Subcutaneous abdominal adipose tissue (tissue), 5 donors: ENCODE measurements around the gene P2RY14.

ENCODE experiments used
- H3K27ac ChIP-seq: one replicate; pipeline ENCODE4 v1.7.0; 2013; ENCODE audit warnings: low read depth, mild to moderate bottlenecking, inconsistent platforms, low read length, moderate library complexity
- H3K27me3 ChIP-seq, 5 donors: one replicate each; pipeline ENCODE4 v1.7.0; 2013; ENCODE audit warnings: low read length in 5 of 5, inconsistent platforms in 1 of 5; ENCODE audit not compliant: control insufficient read depth in 5 of 5, insufficient read depth in 4 of 5
- H3K36me3 ChIP-seq, 5 donors: one replicate each; pipeline ENCODE4 v1.7.0; 2013; ENCODE audit warnings: low read length in 5 of 5; ENCODE audit not compliant: control insufficient read depth in 5 of 5, insufficient read depth in 5 of 5
- H3K4me1 ChIP-seq, 5 donors: one replicate each; pipeline ENCODE4 v1.7.0; 2013; ENCODE audit warnings: low read length in 5 of 5, mild to moderate bottlenecking in 3 of 5, moderate library complexity in 1 of 5; ENCODE audit not compliant: control insufficient read depth in 5 of 5, insufficient read depth in 5 of 5
- H3K4me3 ChIP-seq, 5 donors: one replicate each; pipeline ENCODE4 v1.7.0; 2013; ENCODE audit warnings: low read length in 5 of 5, low read depth in 1 of 5
- H3K9ac ChIP-seq, 5 donors: one replicate each; pipeline ENCODE4 v1.7.0; 2013; ENCODE audit warnings: low read length in 5 of 5, mild to moderate bottlenecking in 4 of 5, moderate library complexity in 3 of 5
- H3K9me3 ChIP-seq, 5 donors: one replicate each; pipeline ENCODE4 v1.7.0; 2013; ENCODE audit warnings: low read length in 5 of 5; ENCODE audit not compliant: control insufficient read depth in 5 of 5
- donor health status: healthy.
- donor health status: healthy.
- donor health status: healthy.
- donor health status: healthy.
- donor health status: healthy.

The P2RY14 gene

GRCh38 chr3:151209654-151210053, 68.7 kb downstream of the P2RY14 start:
- no peaks in the 10 kb centered on the region for H3K9me3 ChIP-seq
- no peaks in the 10 kb centered on the region for H3K36me3 ChIP-seq
- H3K4me1 ChIP-seq, result peaks cover 3 to 11% (median 7%) of the 10 kb centered on the region in 5 donors
- H3K9ac ChIP-seq, result no peak overlapping the region
- no peak overlapping the region for H3K27ac ChIP-seq
- H3K27me3 ChIP-seq, result no peaks in the 10 kb centered on the region
- no peak overlapping the region for H3K4me3 ChIP-seq

DNA sequence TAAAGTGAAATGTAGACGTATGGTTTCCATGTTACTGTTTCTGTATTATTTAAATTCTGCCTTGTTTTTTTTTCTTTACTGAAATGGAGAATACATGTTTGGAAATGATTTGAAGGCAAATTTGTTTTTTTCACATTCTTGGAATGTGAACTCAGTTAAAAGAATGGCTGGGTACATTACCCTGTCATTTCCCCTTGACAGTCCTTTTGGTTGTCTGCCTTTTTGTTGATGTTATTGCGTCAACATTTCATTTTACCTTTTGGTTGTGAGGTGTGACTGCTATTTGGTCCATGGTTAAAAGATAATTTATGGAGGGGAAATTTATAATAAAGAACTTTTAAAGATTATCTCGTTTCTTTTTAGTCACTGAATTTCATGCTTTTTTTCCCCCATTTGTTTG, 72.1 kb downstream of the P2RY14 start:
- no peaks in the 10 kb centered on the region for H3K9me3 ChIP-seq
- H3K27me3 ChIP-seq, result no peaks in the 10 kb centered on the region
- no peak overlapping the region for H3K4me3 ChIP-seq

GRCh38 chr3:151205482-151205881, 72.9 kb downstream of the P2RY14 start:
- no peak overlapping the region for H3K27ac ChIP-seq
- H3K9ac ChIP-seq, result no peak overlapping the region
- H3K36me3 ChIP-seq, result no peaks in the 10 kb centered on the region
- H3K4me3 ChIP-seq, result no peak overlapping the region
- H3K4me1 ChIP-seq, result peaks cover 0 to 5% (median under 1%) of the 10 kb centered on the region in 5 donors
- no peaks in the 10 kb centered on the region for H3K27me3 ChIP-seq
- no peaks in the 10 kb centered on the region for H3K9me3 ChIP-seq

More for the DNA sequence above, 72.1 kb downstream of the P2RY14 start:
- H3K9ac ChIP-seq, result no peak overlapping the region
- no peak overlapping the region for H3K27ac ChIP-seq
- H3K4me1 ChIP-seq, result peaks cover 3 to 11% (median 7%) of the 10 kb centered on the region in 5 donors
- no peaks in the 10 kb centered on the region for H3K36me3 ChIP-seq

DNA sequence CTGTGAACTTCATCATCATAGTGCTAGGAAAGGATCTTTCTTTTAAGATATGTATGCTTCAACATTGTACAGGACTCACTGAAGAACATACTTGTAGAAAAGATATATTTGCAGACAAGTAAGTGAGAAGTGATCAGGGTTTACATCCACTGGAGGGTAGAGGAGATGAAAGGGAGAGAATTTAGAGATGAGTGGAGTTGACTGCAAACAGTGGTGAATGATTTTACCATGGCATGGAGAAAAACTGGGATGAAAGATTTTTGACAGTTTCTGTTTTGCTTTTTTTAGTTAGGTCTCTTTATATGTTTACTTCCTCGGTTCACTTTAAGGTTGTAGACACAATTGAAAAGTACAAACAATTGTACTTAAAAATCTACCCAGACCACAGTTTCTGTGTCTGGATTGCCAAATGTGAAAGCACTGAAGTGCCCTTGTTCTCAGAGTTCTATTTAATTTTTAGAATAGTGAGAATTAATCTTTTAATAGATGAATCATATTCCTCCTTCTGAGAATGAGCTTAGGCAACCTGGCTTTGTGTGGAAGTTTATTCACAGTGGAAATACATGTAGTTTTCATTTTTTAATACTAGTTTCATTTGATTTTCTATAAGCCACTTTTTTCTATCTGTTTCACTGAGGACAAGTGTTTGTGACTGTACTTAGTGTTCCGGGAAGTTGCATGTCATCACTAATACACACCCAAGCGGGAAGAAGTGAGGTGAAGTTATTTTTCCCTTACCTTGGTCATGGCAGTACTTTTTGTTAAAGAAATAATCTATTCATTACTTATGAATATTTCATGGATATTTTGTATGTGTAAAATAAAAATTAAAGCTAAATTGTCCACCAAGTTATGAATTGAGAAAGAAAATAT, 73.6 kb downstream of the P2RY14 start:
- Histone ChIP-seq H3K9me3 (no peaks in the 10 kb centered on the region), H3K4me1 (peaks cover 0 to 4% (median 0%) of the 10 kb centered on the region in 5 donors), H3K27ac (no peak overlapping the region), H3K36me3 (no peaks in the 10 kb centered on the region), H3K27me3 (no peaks in the 10 kb centered on the region), H3K4me3 (no peak overlapping the region), H3K9ac (no peak overlapping the region)

- Histone ChIP-seq H3K9ac (no peak within 1 kb of the TSS), H3K36me3 (no peaks in the 10 kb centered on the region), H3K4me1 (peaks cover 0 to 4% (median 0%) of the 10 kb centered on the region in 5 donors), H3K27ac (no peak within 1 kb of the TSS), H3K27me3 (no peaks in the 10 kb centered on the region), H3K4me3 (no peak within 1 kb of the TSS), H3K9me3 (no peaks in the 10 kb centered on the region)
Observed at GRCh38 chr3:151203051-151203420, 75.3 kb downstream of the P2RY14 start, which contains the start of gene GPR171. Gene GPR171 (minus strand): TSS chr3:151203216. CDS start chr3:151199386, 3,830 bp downstream.

GRCh38 chr3:151201051-151201730, 77.2 kb downstream of the P2RY14 start:
- H3K27ac ChIP-seq, result no peak overlapping the region
- no peaks in the 10 kb centered on the region for H3K9me3 ChIP-seq
- H3K4me3 ChIP-seq, result no peak overlapping the region
- no peaks in the 10 kb centered on the region for H3K27me3 ChIP-seq
- no peaks in the 10 kb centered on the region for H3K4me1 ChIP-seq
- H3K9ac ChIP-seq, result no peak overlapping the region
- no peaks in the 10 kb centered on the region for H3K36me3 ChIP-seq

DNA sequence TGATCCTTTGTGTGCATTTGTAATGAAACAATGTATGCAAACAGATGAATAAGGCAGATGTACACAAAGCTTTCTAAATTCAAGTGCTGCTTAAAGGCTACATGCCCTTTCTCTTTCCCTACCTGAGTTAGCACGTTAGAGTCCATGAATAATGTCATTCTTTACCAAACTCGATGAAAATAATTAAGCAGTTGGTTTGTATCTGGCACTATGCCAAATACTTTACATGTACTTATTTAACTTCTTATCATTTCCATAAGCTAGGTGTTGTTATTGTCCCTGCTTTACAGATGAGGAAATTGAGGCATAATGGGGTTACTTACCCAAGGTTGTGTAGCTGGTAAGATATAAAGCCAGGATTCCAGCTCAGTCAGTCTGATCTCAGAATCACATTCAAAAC, 77.8 kb downstream of the P2RY14 start:
- Histone ChIP-seq H3K36me3 (no peaks in the 10 kb centered on the region), H3K27ac (no peak overlapping the region), H3K4me3 (no peak overlapping the region)

GRCh38 chr3:151199554-151200438, 78.5 kb downstream of the P2RY14 start:
- H3K4me3 ChIP-seq, result no peak overlapping the region
- no peaks in the 10 kb centered on the region for H3K4me1 ChIP-seq
- H3K27me3 ChIP-seq, result no peaks in the 10 kb centered on the region
- no peak overlapping the region for H3K9ac ChIP-seq
- no peaks in the 10 kb centered on the region for H3K36me3 ChIP-seq
- no peak overlapping the region for H3K27ac ChIP-seq
- H3K9me3 ChIP-seq, result no peaks in the 10 kb centered on the region

More for the DNA sequence above, 77.8 kb downstream of the P2RY14 start:
- Histone ChIP-seq H3K4me1 (no peaks in the 10 kb centered on the region), H3K9me3 (no peaks in the 10 kb centered on the region), H3K27me3 (no peaks in the 10 kb centered on the region), H3K9ac (no peak overlapping the region)

GRCh38 chr3:151198849-151199248, 79.5 kb downstream of the P2RY14 start:
- Histone ChIP-seq H3K9ac (no peak overlapping the region), H3K27me3 (no peaks in the 10 kb centered on the region), H3K4me1 (no peaks in the 10 kb centered on the region), H3K9me3 (no peaks in the 10 kb centered on the region), H3K27ac (no peak overlapping the region), H3K4me3 (no peak overlapping the region), H3K36me3 (no peaks in the 10 kb centered on the region)
